Choroid plexus epithelial cell (primary cell): ENCODE data around the gene ARL6IP6.
A peak's percentile ranks its signal among the peaks of the same experiment; 100 is the strongest.

Experiments
- DNase-seq: peaks from one replicate; pipeline ENCODE4 v3.0.0-alpha.2; 2010; ENCODE audit warnings: low read depth
- H3K4me3 ChIP-seq: 2 replicates; pipeline ENCODE4 v1.5.1; 2011; ENCODE audit warnings: low read depth, mild to moderate bottlenecking, control low read depth, low read length, moderate library complexity
- TF ChIP-seq, protein P1 (sequence below): conservative IDR thresholded peaks from 2 replicates; pipeline ENCODE4 v1.5.1; 2011; ENCODE audit warnings: low read depth, mild to moderate bottlenecking, control low read depth, inconsistent platforms, low read length, moderate library complexity

The ARL6IP6 gene

GRCh38 chr2:152718076-152718908 is at the start of gene ARL6IP6:
ARL6IP6 (plus strand) TSS chr2:152718620; CDS start chr2:152718625, 5 bp downstream.
- TF ChIP-seq, protein P1, sequence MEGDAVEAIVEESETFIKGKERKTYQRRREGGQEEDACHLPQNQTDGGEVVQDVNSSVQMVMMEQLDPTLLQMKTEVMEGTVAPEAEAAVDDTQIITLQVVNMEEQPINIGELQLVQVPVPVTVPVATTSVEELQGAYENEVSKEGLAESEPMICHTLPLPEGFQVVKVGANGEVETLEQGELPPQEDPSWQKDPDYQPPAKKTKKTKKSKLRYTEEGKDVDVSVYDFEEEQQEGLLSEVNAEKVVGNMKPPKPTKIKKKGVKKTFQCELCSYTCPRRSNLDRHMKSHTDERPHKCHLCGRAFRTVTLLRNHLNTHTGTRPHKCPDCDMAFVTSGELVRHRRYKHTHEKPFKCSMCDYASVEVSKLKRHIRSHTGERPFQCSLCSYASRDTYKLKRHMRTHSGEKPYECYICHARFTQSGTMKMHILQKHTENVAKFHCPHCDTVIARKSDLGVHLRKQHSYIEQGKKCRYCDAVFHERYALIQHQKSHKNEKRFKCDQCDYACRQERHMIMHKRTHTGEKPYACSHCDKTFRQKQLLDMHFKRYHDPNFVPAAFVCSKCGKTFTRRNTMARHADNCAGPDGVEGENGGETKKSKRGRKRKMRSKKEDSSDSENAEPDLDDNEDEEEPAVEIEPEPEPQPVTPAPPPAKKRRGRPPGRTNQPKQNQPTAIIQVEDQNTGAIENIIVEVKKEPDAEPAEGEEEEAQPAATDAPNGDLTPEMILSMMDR = no peak
- peak within 1 kb of the TSS; percentile 98 for H3K4me3 ChIP-seq
- peak; percentile 91 for DNase-seq

DNA sequence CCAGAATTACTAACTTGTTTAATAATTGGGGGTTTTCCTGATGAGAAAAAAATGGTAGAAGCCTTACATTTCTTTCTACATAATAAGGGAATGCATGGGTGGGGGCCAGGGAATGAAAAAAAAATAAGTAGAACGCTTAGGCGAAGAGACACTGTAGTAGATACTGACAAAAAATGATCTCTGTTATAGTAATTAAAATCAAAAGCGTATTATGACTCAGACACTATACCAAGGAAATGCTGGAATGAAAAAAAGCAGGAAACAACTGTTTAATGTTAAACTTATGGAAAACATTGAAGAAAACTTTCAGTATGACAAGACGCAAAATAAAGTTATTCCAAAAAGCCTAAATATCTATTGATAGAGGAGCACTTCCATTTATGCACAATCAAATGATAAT is 44.1 kb upstream of the ARL6IP6 start:
- TF ChIP-seq, protein P1 = no peak
- DNase-seq = no peak
- H3K4me3 ChIP-seq = no peak overlapping the region

DNA sequence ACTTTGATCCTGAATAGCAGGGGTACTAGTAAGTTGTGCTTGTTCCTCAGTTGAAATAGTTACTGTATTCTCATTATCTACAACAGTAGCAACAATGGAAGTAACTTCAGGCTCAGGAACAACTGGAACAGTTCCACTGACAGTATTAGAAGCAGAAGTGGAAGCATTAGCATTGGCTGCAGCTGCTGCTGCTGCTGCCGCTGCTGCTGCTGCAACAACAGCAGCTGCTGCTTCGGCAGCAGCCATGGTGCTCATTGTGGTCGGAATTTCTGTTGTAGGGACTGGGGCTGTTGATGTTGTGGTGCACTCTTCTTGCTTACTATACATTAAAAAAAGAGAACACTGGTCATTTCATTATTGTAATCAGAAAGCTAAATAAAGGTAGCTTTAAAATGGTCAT is 42.0 kb upstream of the ARL6IP6 start:
- no peak for DNase-seq
- H3K4me3 ChIP-seq = no peak overlapping the region
- TF ChIP-seq, protein P1 = no peak

DNA sequence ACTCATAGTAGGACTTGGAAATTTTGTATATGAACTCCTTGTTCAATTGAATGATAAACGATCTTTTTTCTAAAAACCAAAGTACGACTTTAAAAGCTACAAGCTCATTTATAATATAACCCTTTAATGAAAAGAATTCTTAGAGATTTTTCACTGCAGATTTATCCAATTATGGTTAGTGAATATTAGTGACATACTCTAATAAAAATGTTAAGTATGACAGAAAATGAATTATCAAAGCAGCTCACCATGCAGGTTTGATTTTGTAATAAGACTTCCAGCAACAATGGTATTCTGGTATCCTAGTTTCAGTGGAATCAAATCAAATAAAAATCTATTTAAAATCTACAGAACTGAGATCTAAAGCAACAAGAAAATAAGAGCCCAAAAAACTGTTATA is 39.6 kb upstream of the ARL6IP6 start:
- TF ChIP-seq, protein P1 = no peak
- DNase-seq = no peak
- H3K4me3 ChIP-seq = no peak overlapping the region

DNA sequence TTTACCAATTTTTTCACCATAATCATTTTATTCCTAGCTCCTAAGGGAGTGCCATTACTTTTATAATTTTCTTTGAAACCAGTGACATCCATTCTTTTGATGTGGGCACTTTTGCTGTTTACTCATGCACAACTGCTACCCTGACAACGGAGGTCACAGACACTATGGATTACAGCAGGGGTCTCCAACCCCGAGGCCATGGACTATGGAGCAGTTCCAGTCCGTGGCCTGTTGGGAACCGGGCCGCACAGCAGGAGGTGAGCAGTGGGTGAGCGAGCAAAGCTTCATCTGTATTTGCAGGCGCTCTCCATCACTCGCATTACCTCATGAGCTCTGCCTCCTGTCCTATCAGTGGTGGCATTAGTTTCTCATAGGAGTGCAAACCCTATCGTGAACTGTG is 35.8 kb upstream of the ARL6IP6 start:
- TF ChIP-seq, protein P1 = no peak
- no peak overlapping the region for H3K4me3 ChIP-seq
- DNase-seq = peak; percentile 5

- no peak overlapping the region for H3K4me3 ChIP-seq
- TF ChIP-seq, protein P1 = no peak
- DNase-seq = no peak
These were observed 35.0 kb upstream of the ARL6IP6 start for GRCh38 chr2:152683400-152683799.

GRCh38 chr2:152686321-152686720 is 32.1 kb upstream of the ARL6IP6 start:
- no peak for DNase-seq
- TF ChIP-seq, protein P1 = no peak
- H3K4me3 ChIP-seq = no peak overlapping the region
